SK-N-MC (cell line): Measurements from ENCODE around the gene ATXN1.

ENCODE experiments used
- EZH2 ChIP-seq: fragments of 200-600 bp; sonication (generic); IDR thresholded peaks from one replicate; pipeline ENCODE4 v1.6.1; 2017; ENCODE audit warnings: antibody characterized with exemption
- FOXP2 ChIP-seq: optimal IDR thresholded peaks from 2 replicates; pipeline ENCODE3; 2011; ENCODE audit warnings: mild to moderate bottlenecking, moderate library complexity; ENCODE audit not compliant: insufficient read depth; ENCODE audit errors: extremely low read length, control extremely low read depth
- POLR2AphosphoS5 ChIP-seq: IDR thresholded peaks from 2 replicates; pipeline ENCODE4 v1.6.1; 2012; ENCODE audit warnings: mild to moderate bottlenecking, low read depth, low read length, borderline replicate concordance

DNA sequence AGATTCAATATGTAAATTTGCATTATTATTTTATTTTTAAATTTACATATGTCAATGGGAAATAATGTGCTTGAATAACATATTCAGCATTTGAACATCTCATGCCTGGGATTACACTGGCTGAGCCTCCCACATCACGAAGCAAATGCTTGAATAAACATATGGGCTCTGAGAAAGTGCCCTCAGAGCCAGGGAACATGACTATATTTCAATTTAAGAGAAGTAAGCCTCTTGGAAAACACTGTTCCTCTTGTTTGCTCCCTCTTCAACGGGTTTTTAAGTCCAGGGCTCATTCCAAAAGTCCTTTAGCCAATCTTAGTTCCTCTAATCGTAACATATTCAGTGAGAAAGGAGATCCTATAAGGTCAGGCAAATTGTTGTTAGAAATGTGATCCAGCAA, 400.9 kb downstream of the ATXN1 start:
- TF ChIP-seq POLR2AphosphoS5 (no peak), EZH2 (no peak), FOXP2 (no peak)
